HG03025 (cell line): Measurements from ENCODE around the gene PRKAR1A.
"Not testable (repeated sequence)": the region's sequence is repeated elsewhere in the genome, so short reads cannot be mapped to it uniquely, and the experiment has no call there.

Experiments
- ATAC-seq: cut with Tn5 transposase; IDR thresholded peaks from one replicate; pipeline ENCODE4 v1.9.1; 2021; ENCODE audit warnings: mild to moderate bottlenecking, moderate library complexity; ENCODE audit not compliant: unreplicated experiment, low FRiP score

PRKAR1A gene

GRCh38 chr17:68512247-68512959 lies at the start of gene PRKAR1A:
Gene PRKAR1A, plus strand, starts transcription at chr17:68512430. Its CDS starts 2,970 bp downstream, at chr17:68515400.
- peak; percentile 90 for ATAC-seq

GRCh38 chr17:68463211-68464019 lies 48.8 kb upstream of the PRKAR1A start:
- no peak for ATAC-seq

GRCh38 chr17:68468334-68468733 lies 43.9 kb upstream of the PRKAR1A start:
- no peak for ATAC-seq

GRCh38 chr17:68468788-68469187 lies 43.4 kb upstream of the PRKAR1A start:
- no peak for ATAC-seq

- ATAC-seq: no peak
Observed at GRCh38 chr17:68470961-68471360, 41.3 kb upstream of the PRKAR1A start.

- ATAC-seq: no peak
Observed at GRCh38 chr17:68480885-68481284, 31.3 kb upstream of the PRKAR1A start.

GRCh38 chr17:68482576-68483041 lies 29.6 kb upstream of the PRKAR1A start:
- ATAC-seq: no peak

GRCh38 chr17:68484458-68484857 lies 27.8 kb upstream of the PRKAR1A start:
- no peak for ATAC-seq

GRCh38 chr17:68489919-68490318 lies 22.3 kb upstream of the PRKAR1A start:
- ATAC-seq: no peak

- ATAC-seq: peak; percentile 53
Observed at GRCh38 chr17:68491381-68492231, 20.6 kb upstream of the PRKAR1A start.

GRCh38 chr17:68492394-68493054 lies 19.7 kb upstream of the PRKAR1A start:
- ATAC-seq: not testable (repeated sequence)

GRCh38 chr17:68495081-68495480 lies 17.1 kb upstream of the PRKAR1A start:
- no peak for ATAC-seq

GRCh38 chr17:68497885-68498319 lies 14.3 kb upstream of the PRKAR1A start:
- ATAC-seq: peak; percentile 96

- ATAC-seq: peak; percentile 30
Observed at GRCh38 chr17:68498479-68499326, 13.5 kb upstream of the PRKAR1A start.

- no peak for ATAC-seq
Observed at GRCh38 chr17:68499587-68499986, 12.6 kb upstream of the PRKAR1A start.

GRCh38 chr17:68501074-68501473 lies 11.2 kb upstream of the PRKAR1A start:
- ATAC-seq: no peak

GRCh38 chr17:68505951-68506350 lies 6.3 kb upstream of the PRKAR1A start:
- ATAC-seq: no peak

GRCh38 chr17:68507576-68507975 lies 4.7 kb upstream of the PRKAR1A start:
- ATAC-seq: no peak
